HG03025 (cell line): ENCODE results near the gene WRAP73.
"Not testable (repeated sequence)": the region's sequence is repeated elsewhere in the genome, so short reads cannot be mapped to it uniquely, and the experiment has no call there.

Experiments used
- ATAC-seq: cut with Tn5 transposase; IDR thresholded peaks from one replicate; pipeline ENCODE4 v1.9.1; 2021; ENCODE audit warnings: mild to moderate bottlenecking, moderate library complexity; ENCODE audit not compliant: unreplicated experiment, low FRiP score

WRAP73 gene

DNA sequence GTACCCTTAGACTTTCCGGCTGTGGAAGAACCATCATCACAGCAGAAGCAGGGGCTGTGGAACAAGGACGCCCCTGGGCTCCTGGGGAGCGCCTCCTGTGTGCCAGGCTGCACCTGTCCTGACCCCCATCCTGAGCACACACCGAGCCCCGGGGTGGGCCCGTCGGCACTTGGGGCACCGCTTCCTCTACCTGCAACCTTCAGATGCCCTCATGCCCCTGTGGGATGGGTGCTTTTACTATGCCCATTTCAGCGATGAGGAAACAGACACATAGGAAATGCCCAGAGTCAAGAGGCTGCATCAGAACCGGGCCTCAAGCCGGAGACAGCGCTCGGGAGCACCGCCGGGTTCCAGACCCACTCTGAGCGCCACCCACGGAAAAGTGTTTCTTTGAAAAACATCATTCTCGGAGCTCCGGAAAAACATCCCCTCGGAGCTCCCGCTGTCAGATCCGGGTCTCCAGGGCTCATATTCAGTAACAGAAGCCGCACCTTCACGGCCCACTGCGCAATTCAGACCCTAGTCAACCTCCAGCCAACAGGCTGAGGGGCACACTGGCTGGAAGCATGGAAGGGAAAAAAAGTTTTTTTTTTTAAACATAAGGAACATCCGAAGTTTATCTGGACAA lies 17.1 kb downstream of the WRAP73 start:
- ATAC-seq, result no peak

DNA sequence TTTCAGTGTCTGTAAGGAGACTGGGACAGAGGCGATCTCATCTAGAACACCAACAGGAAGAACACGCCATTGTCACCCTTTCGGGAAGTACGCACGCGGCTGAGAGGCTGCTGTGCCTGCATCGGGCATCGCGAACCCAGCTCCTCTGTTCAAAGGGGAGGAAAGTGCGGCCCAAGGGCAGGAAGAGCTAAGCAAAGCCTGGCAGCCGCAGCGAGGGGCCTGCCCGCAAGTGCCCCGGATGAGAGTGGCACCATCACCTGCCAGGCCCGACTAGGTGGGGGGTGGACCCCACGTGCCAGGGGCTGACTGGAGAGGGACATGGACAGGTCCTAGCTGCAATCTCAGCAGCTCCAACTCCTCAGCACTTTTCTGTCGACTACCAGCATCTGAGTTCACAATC lies 17.6 kb downstream of the WRAP73 start:
- ATAC-seq, result no peak

DNA sequence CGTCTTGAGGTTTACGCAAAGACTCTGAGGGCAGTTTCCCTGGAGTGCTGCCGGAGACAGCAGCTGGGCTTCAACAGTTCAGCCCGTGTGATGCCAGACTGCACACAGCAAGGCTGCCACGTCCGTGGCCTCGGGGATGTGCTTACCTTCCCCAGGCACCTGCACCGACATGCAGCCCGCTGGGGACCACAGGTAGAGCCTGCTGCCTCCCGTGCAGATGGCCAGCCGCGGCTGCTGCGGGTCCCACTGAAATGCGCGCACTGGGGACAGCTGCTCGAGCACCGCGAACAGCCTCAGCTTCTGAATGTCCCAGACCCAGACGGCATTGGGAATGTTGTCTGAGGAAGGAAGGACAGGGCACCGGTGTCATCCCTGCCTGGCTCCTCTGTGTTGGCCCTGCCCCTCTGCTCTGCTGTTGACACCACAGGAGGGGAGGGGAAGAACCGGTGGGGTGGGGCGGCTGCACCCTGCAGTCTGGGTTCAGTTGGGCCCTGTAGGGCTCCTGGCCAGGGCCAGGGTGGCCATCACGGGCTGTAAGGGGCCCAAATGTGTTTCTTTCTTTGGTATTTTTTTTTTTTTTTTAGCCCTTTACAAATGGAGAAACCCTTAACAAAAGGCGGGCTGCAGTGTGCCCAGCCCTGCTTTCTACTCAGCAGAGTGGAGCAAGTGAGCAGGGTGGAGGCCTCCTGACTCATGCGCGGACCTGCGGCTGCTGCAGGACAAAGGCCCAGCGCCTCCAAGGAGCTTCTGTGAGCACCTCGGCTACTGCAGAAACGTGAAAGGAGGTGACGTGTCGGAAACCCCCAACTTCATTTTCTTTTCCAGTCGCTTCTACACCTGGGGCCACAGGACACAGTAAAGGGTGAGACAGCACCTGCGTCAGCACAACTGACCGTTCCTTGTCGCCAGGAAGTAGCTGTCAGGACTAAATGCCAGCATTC lies 18.3 kb downstream of the WRAP73 start:
- no peak for ATAC-seq

DNA sequence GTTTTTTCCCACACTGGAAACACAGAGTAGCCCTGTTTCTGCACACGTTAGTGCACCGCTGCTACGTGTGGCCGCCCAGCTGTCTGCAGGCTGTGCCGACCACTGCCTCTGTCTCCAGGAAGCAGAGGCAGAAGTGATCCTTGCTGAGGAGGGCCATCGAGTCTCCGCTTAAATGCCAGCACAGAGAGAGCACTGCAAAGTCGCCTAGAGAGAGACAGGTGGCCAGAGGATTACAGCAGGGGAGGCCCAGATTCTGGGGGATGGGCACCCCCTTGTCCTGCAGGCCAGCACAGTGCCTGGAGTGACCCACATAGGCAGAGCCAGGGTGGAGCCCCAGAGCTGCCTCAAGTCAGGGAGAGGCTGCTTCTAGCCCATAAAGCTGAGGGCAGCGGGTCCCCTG lies 19.0 kb downstream of the WRAP73 start:
- no peak for ATAC-seq

DNA sequence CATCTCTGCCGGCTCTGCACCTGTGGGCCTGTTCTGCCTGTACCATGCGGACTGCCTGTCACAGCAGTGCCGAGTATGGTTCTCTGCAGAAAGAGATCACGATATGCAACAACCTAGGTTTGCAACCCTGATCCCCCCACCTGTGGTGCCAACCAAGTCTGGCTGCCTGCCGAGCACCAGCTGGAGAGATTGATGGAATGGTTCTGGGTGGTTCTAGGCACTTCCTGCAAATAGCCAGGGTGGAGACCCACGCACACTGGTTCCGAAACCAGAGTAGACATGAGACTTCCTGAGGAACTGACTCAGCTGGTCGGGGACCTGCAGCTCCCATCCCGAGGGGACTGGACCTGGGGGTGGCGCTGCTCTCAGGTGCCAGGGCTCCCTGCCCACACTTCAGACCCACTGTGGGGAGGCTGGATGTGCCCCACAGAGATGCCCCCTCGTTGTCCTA lies 19.7 kb downstream of the WRAP73 start:
- ATAC-seq, result no peak

DNA sequence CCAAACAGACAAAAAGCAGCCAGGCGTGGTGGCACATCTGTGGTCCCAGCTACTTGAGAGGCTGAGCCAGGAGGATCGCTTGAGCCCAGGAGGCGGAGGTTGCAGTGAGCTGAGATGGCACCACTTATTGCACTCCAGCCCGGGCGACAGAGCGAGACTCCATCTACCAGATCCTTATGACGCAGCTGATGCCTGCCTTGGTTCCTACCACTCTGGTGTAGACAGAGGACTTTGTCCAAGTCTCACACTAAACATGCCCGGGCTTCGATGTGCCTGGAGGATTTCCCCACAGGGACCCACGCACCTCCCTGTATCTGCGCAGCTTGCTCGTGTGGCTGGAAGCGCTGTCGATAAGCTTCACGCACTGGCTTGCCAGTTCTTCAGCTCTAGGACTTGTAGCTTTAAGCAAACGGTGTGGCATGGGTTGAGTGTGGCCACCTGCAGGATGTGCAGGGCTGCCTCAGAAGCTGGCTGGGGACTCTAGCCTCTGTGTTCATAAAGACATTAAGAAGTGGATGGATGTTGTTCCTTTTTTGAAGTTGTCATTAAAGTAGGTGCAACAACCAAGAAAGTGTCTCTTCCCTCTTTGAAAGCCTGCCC lies 20.2 kb downstream of the WRAP73 start:
- ATAC-seq, result no peak

DNA sequence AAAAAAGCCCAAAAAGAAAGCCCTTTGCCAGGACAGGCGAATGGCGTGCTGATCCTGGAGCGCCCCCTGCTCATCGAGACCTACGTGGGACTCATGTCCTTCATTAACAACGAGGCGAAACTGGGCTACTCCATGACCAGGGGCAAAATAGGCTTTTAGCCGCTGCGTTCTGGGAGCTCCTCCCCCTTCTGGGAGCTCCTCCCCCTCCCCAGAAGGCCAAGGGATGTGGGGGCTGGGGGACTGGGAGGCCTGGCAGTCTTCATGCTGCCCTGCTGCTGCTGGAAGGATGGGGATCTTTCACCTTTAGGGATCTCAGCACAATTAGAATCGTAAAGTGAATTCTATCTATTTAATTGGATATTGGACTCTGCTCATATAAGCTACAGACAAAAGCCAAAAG lies 21.5 kb downstream of the WRAP73 start:
- no peak for ATAC-seq

DNA sequence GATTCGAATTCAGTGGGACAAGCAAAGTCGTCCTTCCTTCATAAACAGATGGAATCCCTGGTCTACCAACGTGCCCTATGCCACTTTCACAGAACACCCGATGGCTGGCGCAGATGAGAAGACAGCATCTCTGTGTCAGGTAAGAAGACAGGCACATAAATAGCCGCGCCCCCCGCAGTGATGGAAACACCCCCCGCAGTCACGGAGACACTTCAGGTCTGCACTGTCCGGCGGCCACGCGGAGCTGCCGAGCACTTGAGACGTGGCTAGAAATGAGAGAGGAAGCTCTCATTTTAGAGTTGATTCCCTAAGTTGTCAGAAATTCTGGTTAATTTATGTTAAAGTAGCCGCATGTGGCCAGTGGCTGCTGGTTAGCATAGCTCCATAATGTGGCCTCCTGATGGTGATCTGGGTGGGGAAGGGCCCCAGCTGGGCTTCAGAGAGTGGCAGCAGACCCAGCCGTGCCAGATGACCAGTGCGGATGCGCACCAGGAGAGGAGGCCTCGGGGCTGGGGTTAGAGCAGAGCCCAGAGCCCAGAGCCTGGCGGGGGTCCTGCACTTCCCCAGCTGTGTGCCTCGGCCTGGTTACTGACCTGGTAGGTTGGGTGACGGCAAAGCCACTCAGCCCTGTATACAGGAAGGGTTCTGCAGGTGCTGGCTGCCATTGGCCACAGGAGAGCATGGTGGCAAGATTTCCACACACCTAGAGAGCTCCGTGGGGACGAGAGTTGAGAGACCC lies 22.2 kb downstream of the WRAP73 start:
- no peak for ATAC-seq

DNA sequence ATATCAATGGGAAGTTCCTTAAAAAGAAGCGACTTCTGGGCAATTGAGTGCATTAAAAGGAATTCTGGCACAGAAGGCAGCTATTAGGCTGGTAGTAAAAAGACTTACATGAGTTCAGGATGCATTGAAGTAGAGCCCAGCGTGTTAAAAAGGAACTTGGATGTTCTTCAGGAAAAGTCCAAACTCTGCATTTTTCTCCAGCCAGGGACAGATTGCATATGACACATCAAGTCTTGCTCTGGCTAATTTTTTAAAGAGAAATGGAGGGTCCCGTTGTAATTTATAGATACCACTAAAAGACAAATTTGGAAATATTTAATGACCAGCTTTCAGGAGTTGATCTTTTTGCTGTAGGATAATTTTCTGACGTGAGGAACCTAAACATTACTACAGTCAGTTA lies 23.9 kb downstream of the WRAP73 start:
- ATAC-seq, result no peak

DNA sequence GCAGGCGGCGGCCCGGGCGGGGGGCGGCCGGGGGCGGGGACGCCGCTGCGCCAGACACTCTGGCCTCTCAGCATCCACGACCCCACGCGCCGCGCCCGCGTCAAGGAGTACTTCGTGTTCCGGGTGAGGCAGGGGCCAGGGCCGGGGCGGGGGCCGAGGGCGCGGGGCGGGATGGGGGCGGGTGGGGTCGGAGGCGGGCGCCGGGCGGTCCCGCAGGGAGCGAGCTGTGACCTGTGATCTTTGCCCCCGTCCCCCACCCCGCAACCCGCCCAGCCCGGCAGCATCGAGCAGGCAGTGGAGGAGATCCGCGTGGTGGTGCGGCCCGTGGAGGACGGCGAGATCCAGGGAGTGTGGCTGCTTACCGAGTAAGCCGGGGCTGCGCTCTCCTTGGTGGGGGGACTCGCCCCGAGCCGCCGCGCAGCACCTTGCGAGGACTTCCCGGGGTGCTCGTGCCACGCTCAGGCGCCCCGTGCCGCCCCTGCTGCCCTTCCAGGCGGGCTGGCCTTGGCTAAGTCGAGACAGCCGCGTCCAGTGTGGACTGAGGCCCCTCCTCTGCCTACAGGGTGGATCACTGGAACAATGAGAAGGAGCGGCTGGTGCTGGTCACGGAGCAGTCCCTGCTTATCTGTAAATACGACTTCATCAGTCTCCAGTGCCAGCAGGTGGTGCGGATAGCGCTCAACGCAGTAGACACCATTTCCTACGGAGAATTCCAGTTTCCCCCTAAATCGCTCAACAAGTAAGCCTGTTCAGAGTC lies 24.6 kb downstream of the WRAP73 start:
- ATAC-seq, result no peak

DNA sequence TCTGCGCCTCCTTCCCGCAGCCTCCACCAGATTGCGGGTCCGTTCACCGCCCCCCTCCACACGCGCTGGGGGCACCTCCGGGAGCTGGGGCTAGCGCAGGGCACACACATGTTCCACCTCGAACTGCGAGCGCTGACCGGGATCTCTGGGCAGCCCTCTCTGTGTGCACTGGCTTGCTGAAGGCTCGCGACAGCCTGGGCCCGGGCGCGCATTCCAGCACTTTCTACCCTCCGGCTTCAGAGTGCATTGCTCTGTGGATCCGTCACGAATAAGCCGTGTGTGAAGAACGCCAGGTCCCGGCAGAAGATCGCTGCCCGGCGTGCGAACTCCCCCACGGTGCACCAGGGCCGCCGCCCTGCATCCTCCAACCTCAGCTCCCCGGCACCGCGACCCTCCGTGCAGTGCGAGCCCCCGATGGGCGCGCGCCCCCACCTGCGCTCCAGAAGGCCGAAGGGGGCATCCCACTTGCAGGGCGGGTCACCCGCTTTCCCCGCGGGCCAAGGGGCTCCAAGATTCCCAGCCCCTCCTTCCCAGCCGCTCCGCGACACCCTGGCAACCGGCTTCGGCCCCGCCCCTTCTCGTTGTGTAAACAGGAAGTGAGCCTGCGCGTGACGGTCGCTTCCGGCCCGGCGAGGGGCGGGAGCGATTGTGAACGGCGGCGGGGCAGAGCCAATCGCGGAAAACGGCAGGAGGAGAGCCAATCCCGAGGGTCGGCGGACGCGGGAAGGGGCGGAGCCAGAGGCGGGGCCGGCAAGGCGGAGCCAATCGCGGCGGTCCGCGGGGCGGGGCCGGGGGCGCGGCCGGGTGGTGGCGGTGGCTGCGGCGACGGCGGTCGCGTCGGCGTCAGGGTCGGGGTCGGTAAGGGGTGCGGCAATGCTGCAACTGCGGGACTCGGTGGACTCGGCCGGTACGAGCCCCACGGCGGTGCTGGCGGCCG lies 25.4 kb downstream of the WRAP73 start, which contains the start of gene TPRG1L:
TPRG1L (plus strand) TSS at position 816 of the 937 bp plus-strand sequence; CDS start at position 874, 58 bp downstream.
- ATAC-seq, result peak; percentile 87

DNA sequence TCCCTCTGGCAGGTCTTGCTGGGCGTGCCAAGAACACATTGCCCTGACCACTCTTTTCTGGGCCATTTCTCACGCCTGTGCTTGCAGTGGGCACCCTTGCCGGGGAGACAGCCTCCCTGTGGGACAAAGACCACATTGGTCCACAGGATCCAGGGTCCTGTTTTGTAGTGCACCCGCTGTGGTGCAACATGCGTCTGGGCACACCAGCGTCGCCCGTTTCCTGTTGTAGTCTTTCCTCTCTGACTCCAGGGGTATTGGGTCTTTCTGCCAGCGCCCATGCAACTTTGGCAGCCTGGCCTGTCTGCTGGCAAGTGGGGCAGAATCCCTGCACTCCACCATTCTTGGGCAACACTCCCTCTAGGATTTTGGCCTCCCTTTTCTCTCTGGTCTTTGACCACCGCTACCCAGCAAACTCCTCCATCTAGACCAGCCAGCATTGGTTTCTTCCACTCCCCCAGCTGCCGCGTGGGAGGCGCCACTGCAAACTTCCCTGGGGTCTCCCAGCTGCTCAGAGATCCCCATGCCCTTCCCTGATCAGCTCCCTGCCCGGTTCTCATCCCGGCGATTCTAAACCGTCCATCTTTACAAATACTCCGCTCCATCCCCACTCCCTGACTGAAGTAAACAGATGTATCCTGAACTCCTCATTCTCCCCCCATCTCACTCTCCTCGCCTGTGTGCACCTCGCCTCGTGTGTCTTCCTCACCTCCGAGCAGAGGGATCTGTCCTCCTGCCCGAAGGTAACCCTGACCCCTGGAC lies 26.3 kb downstream of the WRAP73 start:
- ATAC-seq, result no peak

DNA sequence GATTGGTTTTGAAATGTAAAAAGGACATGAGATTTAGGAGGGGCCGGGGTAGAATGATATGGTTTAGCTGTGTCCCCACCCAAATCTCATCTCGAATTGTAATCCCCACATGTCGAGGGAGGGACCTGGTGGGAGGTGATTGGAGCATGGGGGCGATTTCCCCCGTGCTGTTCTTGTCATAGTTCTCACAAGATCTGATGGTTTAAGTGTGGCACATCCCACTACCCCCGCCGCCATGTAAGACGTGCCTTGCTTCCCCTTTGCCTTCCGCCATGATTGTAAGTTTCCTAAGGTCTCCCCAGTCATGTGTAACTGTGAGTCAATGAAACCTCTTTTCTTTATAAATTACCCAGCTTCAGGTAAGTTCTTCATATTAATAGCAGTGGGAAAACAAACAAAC lies 27.8 kb downstream of the WRAP73 start:
- not testable (repeated sequence) for ATAC-seq

DNA sequence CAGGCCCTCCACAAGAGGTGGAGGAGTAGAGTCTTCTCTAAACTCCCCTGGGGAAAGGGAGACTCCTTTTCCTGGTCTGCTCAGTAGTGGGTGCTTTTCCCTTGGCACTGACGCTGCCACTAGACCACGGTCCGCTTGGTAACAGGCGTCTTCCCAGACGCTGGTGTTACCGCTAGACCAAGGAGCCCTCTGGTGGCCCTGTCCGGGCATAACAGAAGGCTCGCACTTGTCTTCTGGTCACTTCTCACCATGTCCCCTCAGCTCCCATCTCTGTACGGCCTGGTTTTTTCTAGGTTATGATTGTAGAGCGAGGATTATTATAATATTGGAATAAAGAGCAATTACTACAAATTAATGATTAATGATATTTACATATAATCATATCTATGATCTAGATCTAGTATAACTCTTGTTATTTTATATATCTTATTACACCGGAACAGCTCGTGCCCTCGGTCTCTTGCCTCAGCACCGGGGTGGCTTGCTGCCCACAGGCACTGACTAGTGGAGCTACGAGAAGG lies 28.7 kb downstream of the WRAP73 start:
- ATAC-seq, result not testable (repeated sequence)

DNA sequence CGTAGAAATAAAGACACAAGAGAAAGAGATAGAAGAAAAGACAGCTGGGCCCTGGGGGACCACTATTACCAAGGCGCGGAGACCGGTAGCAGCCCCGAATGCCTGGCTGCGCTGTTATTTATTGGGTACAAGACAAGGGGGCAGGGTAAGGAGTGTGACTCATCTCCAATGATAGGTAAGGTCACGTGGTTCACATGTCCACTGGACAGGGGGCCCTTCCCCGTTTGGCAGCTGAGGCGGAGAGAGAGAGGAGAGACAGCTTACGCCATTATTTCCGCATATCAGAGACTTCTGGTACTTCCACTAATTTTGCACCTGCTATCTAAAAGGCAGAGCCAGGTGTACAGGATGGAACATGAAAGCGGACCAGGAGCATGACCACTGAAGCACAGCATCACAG lies 29.2 kb downstream of the WRAP73 start:
- no peak for ATAC-seq

DNA sequence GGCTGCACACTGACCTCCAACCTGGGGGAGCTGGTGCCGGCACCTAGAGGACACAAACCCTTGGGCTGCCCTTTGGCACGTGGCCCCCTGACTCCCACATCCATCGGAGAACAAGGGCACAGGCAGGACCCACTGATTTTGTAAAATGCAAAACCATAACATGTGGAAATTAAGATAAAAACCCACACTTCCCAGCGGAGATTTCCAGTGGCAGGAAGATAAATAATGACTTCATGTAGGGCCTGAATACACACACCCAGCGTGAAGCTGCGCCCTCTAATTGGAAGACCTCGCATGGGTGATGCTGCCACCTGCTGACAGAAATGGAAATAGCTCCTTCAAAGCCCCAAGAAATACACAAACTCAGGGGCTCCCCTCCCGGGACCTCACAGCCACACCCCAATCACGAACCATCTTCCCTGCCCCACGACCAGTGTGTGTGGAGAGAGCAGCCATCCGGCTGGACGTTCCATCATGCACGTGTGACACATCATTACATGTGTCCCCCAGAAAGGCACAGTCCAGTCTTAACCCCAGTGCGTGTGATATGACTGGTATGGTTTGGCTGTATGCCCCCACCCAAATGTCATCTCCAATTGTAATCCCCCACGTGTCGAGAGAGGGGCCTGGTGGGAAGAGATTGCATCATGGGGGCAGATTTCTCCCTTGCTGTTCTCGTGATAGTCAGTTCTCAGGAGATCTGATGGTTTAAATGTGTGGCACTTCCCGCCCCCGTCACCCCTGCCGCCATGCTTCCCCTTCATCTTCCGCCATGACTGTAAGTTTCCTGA lies 30.8 kb downstream of the WRAP73 start:
- ATAC-seq, result no peak

DNA sequence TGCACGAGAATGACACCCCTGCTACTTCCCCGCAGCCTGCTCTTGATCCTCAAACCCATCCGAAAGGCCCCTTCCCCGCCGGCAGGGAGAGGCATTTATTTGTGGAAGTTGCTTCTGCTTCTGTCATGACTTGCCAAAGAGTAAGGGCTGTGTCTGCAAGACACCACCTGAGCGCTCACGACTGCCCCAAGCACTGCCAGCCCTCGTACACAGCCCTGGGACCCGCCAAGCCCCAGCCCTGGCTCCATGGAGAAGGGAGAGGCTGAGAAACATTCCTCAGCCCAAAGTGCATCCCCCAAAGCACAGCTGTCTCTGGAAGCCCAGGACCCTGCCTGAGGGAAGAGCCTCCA lies 31.4 kb downstream of the WRAP73 start:
- ATAC-seq, result no peak
